NCI-H2171 treated with DMSO at 0.1 percent for 48 hours (cell line): ENCODE measurements around the gene BTG1.
"Not testable (repeated sequence)": the region's sequence is repeated elsewhere in the genome, so short reads cannot be mapped to it uniquely, and the experiment has no call there.

Source experiments
- DNase-seq: peaks from one replicate; lab custom pipeline; 2025; lab: John Stamatoyannopoulos, UW

The BTG1 gene

DNA sequence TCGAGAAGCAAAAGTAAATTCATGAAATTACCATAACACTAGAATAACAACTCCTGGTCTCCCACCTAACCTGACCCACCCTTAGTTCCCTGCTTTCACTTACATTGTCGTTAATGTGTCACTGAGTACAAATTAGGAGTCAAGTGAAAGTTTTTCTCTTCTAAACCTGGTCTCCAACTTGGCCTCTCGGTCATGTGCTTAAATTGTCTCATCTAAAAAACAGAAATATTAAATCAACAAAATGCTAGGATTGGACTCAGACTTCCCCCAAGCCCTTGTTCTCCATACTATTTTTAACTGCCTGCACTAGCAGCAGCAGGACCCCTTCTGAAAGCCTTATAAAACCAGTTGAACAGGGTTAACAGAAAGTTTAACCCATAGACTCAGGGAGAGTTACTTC lies 1.8 kb upstream of the BTG1 start:
- no peak for DNase-seq

DNA sequence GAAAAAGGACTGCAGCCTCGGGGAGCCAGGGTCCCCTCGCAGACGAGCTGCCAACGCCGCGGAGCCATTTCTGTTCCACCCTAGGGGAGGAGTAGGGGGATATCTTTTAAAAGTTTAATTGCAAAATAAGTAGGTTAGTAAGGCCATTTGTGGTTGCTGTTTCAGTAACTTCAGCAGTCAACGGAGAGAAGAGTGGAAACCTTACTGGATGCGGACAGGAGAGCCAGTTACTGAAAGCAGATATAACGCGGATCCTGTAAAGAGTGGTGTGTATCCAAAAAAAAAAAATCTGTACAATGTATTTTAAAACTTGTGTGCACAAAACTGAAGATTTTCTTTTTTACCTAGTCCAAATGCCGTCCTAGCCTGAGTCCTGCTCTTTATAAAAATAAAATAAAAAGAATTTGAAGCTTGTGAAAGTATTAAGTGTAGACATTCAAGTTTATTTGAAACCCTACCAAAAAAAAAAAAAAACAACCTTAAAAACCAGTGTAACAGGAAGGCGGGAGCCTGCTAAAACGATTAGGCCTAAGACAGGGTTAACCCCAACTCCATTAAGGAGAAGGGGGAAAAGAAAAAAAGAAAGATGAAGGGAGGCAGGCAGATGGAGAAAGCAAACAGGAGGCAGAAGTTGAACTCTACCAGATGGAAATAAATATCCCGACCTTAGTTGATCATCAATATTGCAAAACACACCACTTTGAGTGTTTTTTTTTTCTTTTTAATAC lies 1.0 kb upstream of the BTG1 start:
- peak; percentile 90 for DNase-seq

DNA sequence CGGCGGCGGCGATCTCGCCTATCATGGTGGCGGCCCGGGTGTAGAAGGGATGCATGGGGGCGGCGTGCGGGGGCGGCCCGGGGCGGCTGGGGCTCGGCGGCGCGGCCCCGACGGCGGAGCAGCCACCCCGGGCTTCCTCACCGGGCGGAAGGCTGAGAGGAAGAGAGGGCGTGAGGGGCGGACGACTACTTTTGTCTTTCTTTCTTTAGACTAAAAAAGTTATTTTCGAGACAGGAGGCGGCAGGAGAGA lies 240 bp downstream of the BTG1 start:
- no peak for DNase-seq

DNA sequence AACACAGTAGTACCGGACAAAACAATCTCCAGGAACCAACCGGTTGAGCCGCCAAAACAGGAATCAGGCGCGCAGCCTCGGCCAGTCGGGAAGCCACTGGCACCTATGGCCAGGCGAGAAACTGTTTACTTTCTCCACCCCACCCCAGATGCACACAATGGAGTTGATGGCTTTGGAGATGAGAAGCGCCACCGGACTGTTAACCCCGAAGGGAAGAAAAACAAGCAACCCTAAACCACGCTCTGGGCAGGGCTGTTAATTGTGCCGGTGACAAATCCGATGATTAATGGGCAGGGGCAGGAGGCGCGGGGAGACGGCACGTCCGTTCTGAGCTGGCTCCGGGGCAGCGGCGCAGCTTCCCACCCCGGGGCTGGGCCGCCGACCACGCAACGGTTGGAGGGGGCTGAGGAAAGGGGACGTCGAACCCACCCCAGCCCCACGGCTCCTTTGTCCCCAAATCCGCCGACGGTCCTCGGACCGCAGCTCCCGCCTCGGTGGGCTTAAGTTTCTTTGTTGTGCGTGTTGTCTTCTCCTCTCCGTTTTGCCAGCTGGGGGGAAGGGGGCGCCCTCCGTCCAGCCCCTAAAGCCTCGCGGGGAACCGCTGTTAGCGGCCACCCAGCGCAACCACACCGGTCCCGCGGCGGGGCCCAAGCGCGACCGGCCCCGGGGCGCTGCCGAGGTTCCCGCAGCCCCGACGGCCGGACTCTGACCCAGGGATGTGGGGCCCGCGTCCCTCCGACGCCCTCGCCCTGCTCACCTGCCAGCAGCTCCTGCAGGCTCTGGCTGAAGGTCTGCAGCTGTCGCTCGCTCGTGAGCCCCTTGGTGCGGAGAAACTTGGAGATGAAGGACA lies 790 bp downstream of the BTG1 start:
- peak; percentile 56 for DNase-seq

DNA sequence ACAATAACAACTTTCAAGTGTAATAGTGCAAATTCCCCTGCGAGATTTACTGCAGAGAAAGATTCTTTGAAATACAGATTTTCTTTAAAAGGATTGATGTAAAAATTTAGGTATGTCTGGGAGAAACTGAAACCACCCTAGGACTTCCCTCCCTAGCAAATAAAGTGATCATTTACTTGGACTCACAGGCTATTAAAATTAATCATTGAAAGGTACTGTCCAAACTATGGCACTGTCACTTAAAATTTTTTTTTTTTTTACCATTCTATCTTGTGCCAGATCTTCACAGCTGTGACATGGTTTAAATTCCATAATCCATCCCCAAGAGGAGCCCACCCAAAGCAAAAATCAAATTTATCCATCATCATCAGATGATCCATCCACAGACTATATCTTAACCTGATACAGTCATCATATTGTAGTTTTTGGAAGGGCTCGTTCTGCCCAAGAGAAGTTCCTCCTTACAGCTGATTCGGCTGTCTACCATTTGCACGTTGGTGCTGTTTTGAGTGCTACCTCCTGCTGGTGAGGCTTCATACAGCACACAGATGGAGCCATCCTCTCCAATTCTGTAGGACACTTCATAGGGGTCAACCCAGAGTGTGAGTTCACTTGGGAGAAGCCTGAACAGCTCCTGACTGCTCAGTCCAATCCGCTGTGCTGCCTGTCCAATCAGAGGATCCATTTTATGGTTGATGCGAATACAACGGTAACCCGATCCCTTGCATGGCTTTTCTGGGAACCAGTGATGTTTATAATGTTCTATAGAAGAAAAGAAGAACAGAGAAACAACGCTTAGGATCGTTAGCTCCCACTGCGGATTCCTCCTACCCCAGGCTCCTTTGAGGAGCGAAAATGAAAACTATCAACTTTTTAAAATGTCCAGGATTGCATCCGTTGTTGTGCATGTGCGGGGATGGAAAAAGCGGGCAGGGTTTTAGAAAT lies 1.7 kb downstream of the BTG1 start:
- DNase-seq, result peak; percentile 66

GRCh38 chr12:92143258-92143657 lies 2.4 kb downstream of the BTG1 start:
- no peak for DNase-seq

DNA sequence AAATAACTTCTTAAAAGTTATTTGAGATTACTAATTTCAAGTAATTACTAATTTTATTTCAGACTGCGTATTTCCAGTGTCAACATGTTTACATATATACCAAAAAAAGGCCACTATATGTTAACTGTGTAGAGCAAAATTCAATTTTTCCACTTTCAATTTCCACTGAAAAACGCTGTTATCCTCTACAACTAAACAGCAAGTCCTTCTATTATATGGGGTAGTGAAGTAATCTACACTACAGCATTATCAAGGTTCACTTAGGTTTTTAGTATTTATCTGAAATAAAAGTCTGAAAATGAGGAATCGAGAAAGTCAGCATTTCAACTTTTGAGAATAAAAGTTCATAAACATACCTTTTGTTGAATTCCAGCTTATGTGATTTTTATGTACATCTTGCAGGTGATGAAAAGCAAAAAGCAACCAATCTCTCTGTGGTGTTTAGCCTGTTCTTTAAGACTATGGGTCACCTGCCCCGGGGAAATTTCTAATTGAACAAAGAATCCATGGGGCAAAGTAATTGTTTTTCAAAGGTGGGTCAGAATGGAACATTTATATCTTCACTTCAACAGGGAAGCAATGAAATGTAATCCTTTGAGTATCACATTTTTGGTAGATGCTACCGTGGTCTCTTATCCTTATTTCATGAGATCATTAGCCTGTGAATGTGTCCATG lies 3.3 kb downstream of the BTG1 start:
- DNase-seq, result no peak

DNA sequence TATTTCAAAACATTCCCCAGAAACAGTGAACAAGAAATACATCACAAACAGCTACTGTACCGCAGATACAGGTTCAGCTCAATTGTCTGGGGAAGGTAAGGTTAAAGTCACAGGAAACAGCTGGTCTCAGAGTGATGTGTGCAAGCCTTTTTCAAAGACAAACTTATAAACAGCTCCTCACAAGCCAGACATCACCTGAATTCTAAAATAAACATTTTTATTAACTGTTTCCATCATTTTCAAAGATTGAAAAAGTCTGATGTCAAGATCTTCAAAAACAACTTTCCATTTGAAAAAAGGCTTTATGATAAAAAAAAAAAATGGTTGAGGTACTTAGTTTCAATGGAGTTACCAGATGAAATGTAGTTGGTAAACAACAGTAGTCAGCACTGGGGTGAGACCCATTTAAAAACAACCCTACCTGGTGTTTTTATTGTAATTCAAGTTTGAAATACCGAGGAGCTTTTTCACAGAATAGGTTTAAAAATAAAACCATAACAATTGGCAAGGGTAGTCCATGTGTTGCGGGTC lies 4.0 kb downstream of the BTG1 start:
- peak; percentile 34 for DNase-seq

DNA sequence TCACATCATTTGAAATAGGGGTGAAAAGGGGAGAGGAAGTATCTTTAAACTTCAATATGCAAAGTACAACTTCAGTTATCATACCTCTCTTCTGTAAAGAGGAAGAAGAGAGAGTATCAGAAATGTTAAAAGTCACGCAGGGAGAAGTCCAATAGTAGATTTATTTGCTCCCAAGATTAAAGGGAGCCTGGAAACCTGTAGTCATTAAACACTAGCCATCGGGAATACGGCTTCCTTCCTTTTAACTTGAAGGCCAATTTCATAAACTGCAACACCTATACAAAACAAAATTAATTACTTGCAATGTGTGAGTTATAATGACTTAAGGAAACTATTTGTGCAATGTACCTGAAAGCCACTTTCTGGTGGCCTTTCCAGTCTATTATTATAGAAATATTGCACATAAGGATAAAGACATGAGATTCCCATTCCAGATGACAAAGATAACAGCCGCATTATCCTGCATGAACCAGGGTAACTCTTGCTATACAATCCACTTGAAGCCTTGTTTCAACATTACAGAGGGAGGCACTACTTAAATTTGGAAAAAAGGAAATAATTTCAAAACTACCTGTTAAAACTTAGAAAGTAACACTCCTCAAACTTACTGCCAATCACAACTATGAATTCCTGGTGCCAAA lies 4.6 kb downstream of the BTG1 start:
- DNase-seq, result no peak

GRCh38 chr12:92140156-92140555 lies 5.5 kb downstream of the BTG1 start:
- no peak for DNase-seq

GRCh38 chr12:92139634-92140150 lies 6.0 kb downstream of the BTG1 start:
- no peak for DNase-seq

GRCh38 chr12:92138626-92139025 lies 7.0 kb downstream of the BTG1 start:
- no peak for DNase-seq

DNA sequence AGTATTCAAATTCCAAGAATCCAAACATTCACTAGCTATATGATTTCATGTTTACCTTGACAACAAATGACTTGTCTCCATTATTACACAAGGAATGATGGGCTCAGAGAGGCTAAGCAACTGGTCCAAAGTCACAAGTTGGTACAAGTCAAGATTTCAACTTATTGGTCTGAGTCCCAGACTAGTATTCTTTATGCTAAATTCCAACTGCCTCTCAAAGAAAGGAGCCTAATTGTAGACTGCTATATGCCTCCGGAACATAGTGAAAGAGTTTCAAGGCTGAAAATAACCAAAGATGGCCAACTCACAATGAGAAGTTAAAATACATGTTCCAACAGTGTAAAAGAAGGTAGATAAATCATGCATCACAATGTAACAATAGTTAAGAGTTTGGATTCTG lies 7.5 kb downstream of the BTG1 start:
- DNase-seq, result no peak

DNA sequence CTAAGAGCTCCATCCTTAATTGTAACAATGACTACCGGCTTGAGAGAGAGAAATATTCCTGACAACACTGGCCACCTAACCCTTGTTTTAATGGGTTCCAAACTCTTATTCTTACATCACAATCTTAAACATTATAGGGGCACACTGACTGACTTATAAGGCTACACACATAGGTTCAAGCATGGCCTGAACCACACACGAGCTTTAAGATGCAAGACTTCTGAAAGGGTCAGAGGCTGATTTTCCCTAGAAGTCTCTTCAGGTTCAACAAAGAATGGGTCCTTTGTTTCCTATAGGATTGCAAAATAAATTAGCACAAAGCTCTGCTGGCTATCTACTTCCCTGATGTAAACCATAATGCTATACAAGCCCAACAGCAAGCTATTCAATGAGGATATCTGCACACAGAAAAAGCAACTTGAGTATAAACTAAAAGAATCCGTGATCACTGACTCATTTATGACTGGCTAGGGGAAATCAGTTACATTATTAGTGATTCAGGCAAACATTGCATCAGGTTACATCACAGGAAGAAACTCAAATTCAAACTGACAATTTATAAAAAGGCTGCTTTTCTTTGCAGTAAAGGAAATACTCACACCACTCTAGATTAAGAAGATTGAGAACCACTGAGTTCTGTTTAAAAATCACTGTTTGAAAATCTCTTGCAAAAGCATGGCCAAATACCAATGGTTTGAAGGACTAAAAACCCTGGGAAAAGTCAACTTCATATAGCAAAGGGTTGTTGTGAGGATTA lies 8.5 kb downstream of the BTG1 start:
- no peak for DNase-seq

- no peak for DNase-seq
These were observed 9.5 kb downstream of the BTG1 start for GRCh38 chr12:92136026-92136730.

GRCh38 chr12:92135541-92135940 lies 10.1 kb downstream of the BTG1 start:
- DNase-seq, result not testable (repeated sequence)

DNA sequence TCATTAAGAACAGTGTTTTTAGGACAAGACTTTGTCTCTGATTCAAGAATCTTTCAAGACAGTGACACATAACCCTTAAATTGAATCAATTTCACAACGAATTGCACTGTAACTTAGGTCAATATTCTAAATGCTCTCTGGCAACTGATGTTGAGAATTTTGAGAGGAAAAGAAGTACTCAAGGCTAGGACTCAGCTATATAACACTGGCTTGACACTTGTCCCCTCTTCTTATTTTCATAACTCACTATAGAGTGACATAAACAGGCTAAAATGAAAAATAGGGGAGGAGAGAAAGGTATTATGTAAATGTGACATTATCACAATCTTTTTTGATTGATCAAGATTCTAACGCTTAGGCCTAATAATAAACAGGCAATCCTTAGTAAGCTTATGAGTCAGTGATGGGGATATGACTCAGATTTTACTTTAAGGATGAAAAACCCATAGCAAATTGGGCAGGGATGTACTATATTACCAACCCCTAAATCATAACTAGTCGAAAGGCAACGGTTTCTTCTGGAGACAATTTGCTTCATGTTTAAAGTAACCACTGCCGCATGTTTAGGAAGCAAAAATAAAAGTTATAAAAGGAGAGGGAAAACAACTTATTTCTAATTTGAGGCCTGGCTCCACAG lies 10.9 kb downstream of the BTG1 start:
- no peak for DNase-seq

GRCh38 chr12:92133795-92134637 lies 11.6 kb downstream of the BTG1 start:
- no peak for DNase-seq
